HG03064 (cell line): ENCODE results near the gene HLA-DQB1.
"Not testable (repeated sequence)": the region's sequence is repeated elsewhere in the genome, so short reads cannot be mapped to it uniquely, and the experiment has no call there.

Experiments
- ATAC-seq: cut with Tn5 transposase; IDR thresholded peaks from one replicate; pipeline ENCODE4 v1.9.1; 2021; ENCODE audit warnings: low read depth; ENCODE audit not compliant: unreplicated experiment

Gene HLA-DQB1

GRCh38 chr6:32664354-32664753 is 2.1 kb downstream of the HLA-DQB1 start:
- ATAC-seq = no peak

GRCh38 chr6:32662836-32663235 is 3.6 kb downstream of the HLA-DQB1 start:
- ATAC-seq = no peak

GRCh38 chr6:32662099-32662498 is 4.4 kb downstream of the HLA-DQB1 start:
- no peak for ATAC-seq

GRCh38 chr6:32659856-32660595 is 6.4 kb downstream of the HLA-DQB1 start:
- no peak for ATAC-seq

- no peak for ATAC-seq
Observed at GRCh38 chr6:32658268-32658897, 8.1 kb downstream of the HLA-DQB1 start.

GRCh38 chr6:32657819-32658218 is 8.6 kb downstream of the HLA-DQB1 start:
- not testable (repeated sequence) for ATAC-seq

GRCh38 chr6:32657329-32657728 is 9.1 kb downstream of the HLA-DQB1 start:
- not testable (repeated sequence) for ATAC-seq

GRCh38 chr6:32655203-32655710 is 11.2 kb downstream of the HLA-DQB1 start:
- ATAC-seq = no peak

GRCh38 chr6:32645047-32645703 is 21.3 kb downstream of the HLA-DQB1 start:
- ATAC-seq = no peak

- ATAC-seq = no peak
Observed at GRCh38 chr6:32643904-32644303, 22.6 kb downstream of the HLA-DQB1 start.

- no peak for ATAC-seq
Observed at GRCh38 chr6:32642720-32643106, 23.7 kb downstream of the HLA-DQB1 start.

- ATAC-seq = not testable (repeated sequence)
Observed at GRCh38 chr6:32641785-32642719, 24.4 kb downstream of the HLA-DQB1 start.

GRCh38 chr6:32641122-32641521 is 25.3 kb downstream of the HLA-DQB1 start:
- no peak for ATAC-seq

GRCh38 chr6:32639440-32640394 is 26.7 kb downstream of the HLA-DQB1 start:
- no peak for ATAC-seq

- no peak for ATAC-seq
Observed at GRCh38 chr6:32638532-32639219, 27.8 kb downstream of the HLA-DQB1 start.

GRCh38 chr6:32637883-32638282 is 28.6 kb downstream of the HLA-DQB1 start:
- ATAC-seq = no peak

- no peak for ATAC-seq
Observed at GRCh38 chr6:32637219-32637880, 29.1 kb downstream of the HLA-DQB1 start, which contains the start of gene HLA-DQA1. HLA-DQA1 (plus strand) TSS chr6:32637406; CDS start chr6:32637459, 53 bp downstream.

GRCh38 chr6:32635526-32636123 is 30.8 kb downstream of the HLA-DQB1 start:
- ATAC-seq = no peak
